HepG2 (cell line): ENCODE data around the gene HCRTR1. TPM values are rescaled to one million over a fixed set of nuclear protein-coding genes. Genes with fewer than 3 reads are reported as not detected.
A peak's percentile ranks its signal among the peaks of the same experiment; 100 is the strongest.

Experiments used
- ARID3A ChIP-seq: IDR thresholded peaks from 2 replicates; pipeline ENCODE4 v1.6.1; 2012; ENCODE audit warnings: low read depth, low read length, improper control_type of control experiment
- MIXL1 ChIP-seq: IDR thresholded peaks from 2 replicates; pipeline ENCODE4 v1.6.1; 2016
- RBM22 ChIP-seq: fragments of 200-400 bp; formaldehyde crosslinking; optimal IDR thresholded peaks from 2 replicates; pipeline ENCODE3; 2017; ENCODE audit warnings: mild to moderate bottlenecking, low read length, moderate library complexity
- SAFB2 ChIP-seq: sonication (generic); formaldehyde crosslinking; IDR thresholded peaks from 2 replicates; pipeline ENCODE4 v1.5.1; 2020; ENCODE audit warnings: missing genetic modification reagents, low read depth, mild to moderate bottlenecking, borderline replicate concordance
- SMARCC2 ChIP-seq: fragments of 450-650 bp; IDR thresholded peaks from 2 replicates; pipeline ENCODE4 v1.6.1; 2017; ENCODE audit warnings: antibody characterized with exemption, mild to moderate bottlenecking
- ZFYVE20 ChIP-seq: sonication (generic); formaldehyde crosslinking; IDR thresholded peaks from 2 replicates; pipeline ENCODE4 v1.8.0; 2023; ENCODE audit warnings: low read depth, mild to moderate bottlenecking, moderate library complexity, missing genetic modification reagents, borderline replicate concordance
- ZNF17 ChIP-seq: sonication (generic); formaldehyde crosslinking; IDR thresholded peaks from 2 replicates; pipeline ENCODE4 v1.5.0; 2020; ENCODE audit warnings: mild to moderate bottlenecking, missing genetic modification reagents
- ZNF205 ChIP-seq: IDR thresholded peaks from 2 replicates; pipeline ENCODE4 v1.6.1; 2018; ENCODE audit warnings: missing biosample characterization, missing genetic modification reagents
- ZNF234 ChIP-seq: sonication (generic); formaldehyde crosslinking; conservative IDR thresholded peaks from 2 replicates; pipeline ENCODE4 v1.5.1; 2020; ENCODE audit warnings: mild to moderate bottlenecking, missing genetic modification reagents
- ZNF496 ChIP-seq: sonication (generic); formaldehyde crosslinking; IDR thresholded peaks from 2 replicates; pipeline ENCODE4 v1.8.1; 2023; ENCODE audit warnings: mild to moderate bottlenecking, moderate library complexity, missing genetic modification reagents; ENCODE audit not compliant: insufficient replicate concordance
- ZNF569 ChIP-seq: sonication (generic); formaldehyde crosslinking; IDR thresholded peaks from 2 replicates; pipeline ENCODE4 v1.5.0; 2020; ENCODE audit warnings: mild to moderate bottlenecking, missing genetic modification reagents, moderate library complexity, borderline replicate concordance
- ZNF577 ChIP-seq: sonication (generic); formaldehyde crosslinking; IDR thresholded peaks from 2 replicates; pipeline ENCODE4 v1.4.0; 2020; ENCODE audit warnings: mild to moderate bottlenecking, low read depth, missing genetic modification reagents, borderline replicate concordance
- ZNF770 ChIP-seq: sonication (generic); formaldehyde crosslinking; IDR thresholded peaks from 2 replicates; pipeline ENCODE4 v1.5.0; 2020; ENCODE audit warnings: mild to moderate bottlenecking, missing genetic modification reagents
- ZNF775 ChIP-seq: sonication (generic); formaldehyde crosslinking; IDR thresholded peaks from 2 replicates; pipeline ENCODE4 v1.4.0; 2020; ENCODE audit warnings: missing genetic modification reagents, mild to moderate bottlenecking, moderate library complexity, borderline replicate concordance
- ZNF776 ChIP-seq: sonication (generic); formaldehyde crosslinking; IDR thresholded peaks from 2 replicates; pipeline ENCODE4 v1.4.0; 2020; ENCODE audit warnings: mild to moderate bottlenecking, missing genetic modification reagents
- polyA plus RNA-seq, 8 experiments: library from polyadenylated mRNA; depleted of rRNA in 3 of 8; stranded (reverse) in 7 of 8; unstranded in 1 of 8; fragments of >200 nt; fragmentation: Illumina TruSeq in 4 of 8; extraction: Trizol in 4 of 8; gene quantifications; 2 replicates each; pipeline versions ENCODE4 v1.2.1 to v1.2.3, GENCODE V29; 2011 to 2016; ENCODE audit warnings: low read depth in 4 of 8, missing spikeins in 1 of 8, mixed read lengths in 1 of 8; ENCODE audit not compliant: insufficient read depth in 1 of 8
- total RNA-seq, 5 experiments: library from RNA; depleted of rRNA; stranded (reverse); fragments of >200 nt; fragmentation: Illumina TruSeq; extraction: Trizol; gene quantifications; 2 replicates each; pipeline ENCODE4 v1.2.3, GENCODE V29; 2016; ENCODE audit warnings: low read depth in 1 of 5
- TF ChIP-seq, protein P1 (sequence below): sonication (generic); formaldehyde crosslinking; IDR thresholded peaks from 2 replicates; pipeline ENCODE4 v1.4.0; 2020; ENCODE audit warnings: missing genetic modification reagents
- TF ChIP-seq, protein P2 (sequence below): sonication (generic); formaldehyde crosslinking; IDR thresholded peaks from 2 replicates; pipeline ENCODE4 v1.4.0; 2020; ENCODE audit warnings: low read depth, mild to moderate bottlenecking, missing genetic modification reagents
- TF ChIP-seq, protein P3 (sequence below): sonication (generic); formaldehyde crosslinking; IDR thresholded peaks from 2 replicates; pipeline ENCODE4 v1.4.0; 2020; ENCODE audit warnings: missing genetic modification reagents
- TF ChIP-seq, protein P4 (sequence below), 2 experiments: sonication (generic) in 1 of 2; formaldehyde crosslinking in 1 of 2; IDR thresholded peaks; 2 replicates each; pipeline versions ENCODE4 v1.4.0 to v1.6.1; 2018 to 2020; ENCODE audit warnings: missing genetic modification reagents in 2 of 2, borderline replicate concordance in 1 of 2, low read depth in 1 of 2, mild to moderate bottlenecking in 1 of 2, missing biosample characterization in 1 of 2

The HCRTR1 gene
- total and polyA plus RNA-seq, 2 of the 13 experiments (the other 11 are each of a cell fraction or from before 2014, with no cell fraction given) = not detected

DNA sequence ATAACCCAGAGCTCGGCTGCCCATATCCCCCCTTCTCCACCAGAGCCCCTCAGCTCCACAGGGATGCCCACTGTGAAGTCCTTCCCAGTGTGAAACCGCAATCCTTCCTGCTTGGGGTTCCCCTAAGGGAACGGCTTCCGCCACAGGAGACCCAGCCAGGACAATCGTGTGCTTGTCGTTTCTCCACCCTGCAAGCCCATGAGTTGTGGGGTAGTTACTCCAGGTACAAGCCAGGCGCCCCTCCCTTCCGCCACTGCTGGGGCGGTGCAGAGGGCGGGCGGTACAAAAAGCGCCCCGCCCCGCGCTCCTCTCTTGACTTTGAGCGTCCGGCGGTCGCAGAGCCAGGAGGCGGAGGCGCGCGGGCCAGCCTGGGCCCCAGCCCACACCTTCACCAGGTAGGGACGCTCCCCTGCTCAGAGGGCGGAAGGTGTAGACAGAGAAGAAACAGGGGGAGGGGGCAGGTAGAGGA, 41.3 kb upstream of the HCRTR1 start, which contains the start of gene TINAGL1 (continued):
- TF ChIP-seq, protein P1, sequence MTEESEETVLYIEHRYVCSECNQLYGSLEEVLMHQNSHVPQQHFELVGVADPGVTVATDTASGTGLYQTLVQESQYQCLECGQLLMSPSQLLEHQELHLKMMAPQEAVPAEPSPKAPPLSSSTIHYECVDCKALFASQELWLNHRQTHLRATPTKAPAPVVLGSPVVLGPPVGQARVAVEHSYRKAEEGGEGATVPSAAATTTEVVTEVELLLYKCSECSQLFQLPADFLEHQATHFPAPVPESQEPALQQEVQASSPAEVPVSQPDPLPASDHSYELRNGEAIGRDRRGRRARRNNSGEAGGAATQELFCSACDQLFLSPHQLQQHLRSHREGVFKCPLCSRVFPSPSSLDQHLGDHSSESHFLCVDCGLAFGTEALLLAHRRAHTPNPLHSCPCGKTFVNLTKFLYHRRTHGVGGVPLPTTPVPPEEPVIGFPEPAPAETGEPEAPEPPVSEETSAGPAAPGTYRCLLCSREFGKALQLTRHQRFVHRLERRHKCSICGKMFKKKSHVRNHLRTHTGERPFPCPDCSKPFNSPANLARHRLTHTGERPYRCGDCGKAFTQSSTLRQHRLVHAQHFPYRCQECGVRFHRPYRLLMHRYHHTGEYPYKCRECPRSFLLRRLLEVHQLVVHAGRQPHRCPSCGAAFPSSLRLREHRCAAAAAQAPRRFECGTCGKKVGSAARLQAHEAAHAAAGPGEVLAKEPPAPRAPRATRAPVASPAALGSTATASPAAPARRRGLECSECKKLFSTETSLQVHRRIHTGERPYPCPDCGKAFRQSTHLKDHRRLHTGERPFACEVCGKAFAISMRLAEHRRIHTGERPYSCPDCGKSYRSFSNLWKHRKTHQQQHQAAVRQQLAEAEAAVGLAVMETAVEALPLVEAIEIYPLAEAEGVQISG (CRISPR knock-in tag) = no peak; the same call in 1 of the 2 replicates
- TF ChIP-seq ZNF770 (CRISPR knock-in tag) (no peak), SMARCC2 (no peak), ZNF569 (CRISPR knock-in tag) (no peak), ZFYVE20 (no peak), ZNF234 (CRISPR knock-in tag) (no peak), ZNF577 (CRISPR knock-in tag) (no peak), ZNF776 (no peak), RBM22 (no peak), MIXL1 (no peak), ZNF775 (CRISPR knock-in tag) (no peak), ZNF205 (CRISPR knock-in tag) (no peak; the same call in 1 of the 2 replicates), SAFB2 (CRISPR knock-in tag) (no peak), ARID3A (no peak), ZNF17 (CRISPR knock-in tag) (no peak), ZNF496 (CRISPR knock-in tag) (no peak)
- TF ChIP-seq, protein P2, sequence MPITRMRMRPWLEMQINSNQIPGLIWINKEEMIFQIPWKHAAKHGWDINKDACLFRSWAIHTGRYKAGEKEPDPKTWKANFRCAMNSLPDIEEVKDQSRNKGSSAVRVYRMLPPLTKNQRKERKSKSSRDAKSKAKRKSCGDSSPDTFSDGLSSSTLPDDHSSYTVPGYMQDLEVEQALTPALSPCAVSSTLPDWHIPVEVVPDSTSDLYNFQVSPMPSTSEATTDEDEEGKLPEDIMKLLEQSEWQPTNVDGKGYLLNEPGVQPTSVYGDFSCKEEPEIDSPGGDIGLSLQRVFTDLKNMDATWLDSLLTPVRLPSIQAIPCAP (CRISPR knock-in tag) = no peak
- TF ChIP-seq, protein P3, sequence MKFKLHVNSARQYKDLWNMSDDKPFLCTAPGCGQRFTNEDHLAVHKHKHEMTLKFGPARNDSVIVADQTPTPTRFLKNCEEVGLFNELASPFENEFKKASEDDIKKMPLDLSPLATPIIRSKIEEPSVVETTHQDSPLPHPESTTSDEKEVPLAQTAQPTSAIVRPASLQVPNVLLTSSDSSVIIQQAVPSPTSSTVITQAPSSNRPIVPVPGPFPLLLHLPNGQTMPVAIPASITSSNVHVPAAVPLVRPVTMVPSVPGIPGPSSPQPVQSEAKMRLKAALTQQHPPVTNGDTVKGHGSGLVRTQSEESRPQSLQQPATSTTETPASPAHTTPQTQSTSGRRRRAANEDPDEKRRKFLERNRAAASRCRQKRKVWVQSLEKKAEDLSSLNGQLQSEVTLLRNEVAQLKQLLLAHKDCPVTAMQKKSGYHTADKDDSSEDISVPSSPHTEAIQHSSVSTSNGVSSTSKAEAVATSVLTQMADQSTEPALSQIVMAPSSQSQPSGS (CRISPR knock-in tag) = no peak
- TF ChIP-seq, protein P4, sequence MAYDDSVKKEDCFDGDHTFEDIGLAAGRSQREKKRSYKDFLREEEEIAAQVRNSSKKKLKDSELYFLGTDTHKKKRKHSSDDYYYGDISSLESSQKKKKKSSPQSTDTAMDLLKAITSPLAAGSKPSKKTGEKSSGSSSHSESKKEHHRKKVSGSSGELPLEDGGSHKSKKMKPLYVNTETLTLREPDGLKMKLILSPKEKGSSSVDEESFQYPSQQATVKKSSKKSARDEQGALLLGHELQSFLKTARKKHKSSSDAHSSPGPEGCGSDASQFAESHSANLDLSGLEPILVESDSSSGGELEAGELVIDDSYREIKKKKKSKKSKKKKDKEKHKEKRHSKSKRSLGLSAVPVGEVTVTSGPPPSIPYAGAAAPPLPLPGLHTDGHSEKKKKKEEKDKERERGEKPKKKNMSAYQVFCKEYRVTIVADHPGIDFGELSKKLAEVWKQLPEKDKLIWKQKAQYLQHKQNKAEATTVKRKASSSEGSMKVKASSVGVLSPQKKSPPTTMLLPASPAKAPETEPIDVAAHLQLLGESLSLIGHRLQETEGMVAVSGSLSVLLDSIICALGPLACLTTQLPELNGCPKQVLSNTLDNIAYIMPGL (CRISPR knock-in tag; IDR thresholded peaks at IDR 0.05; ENCODE audit: borderline replicate concordance in 1 of 2, low read depth in 1 of 2) = peak in 1 of 2 experiments; percentile 67; a peak in 2 of 4 replicates
